HG03520 (cell line): ENCODE data around the gene TBC1D9B.
"Not testable (repeated sequence)": the region's sequence is repeated elsewhere in the genome, so short reads cannot be mapped to it uniquely, and the experiment has no call there.

Source experiments
- ATAC-seq: cut with Tn5 transposase; IDR thresholded peaks from one replicate; pipeline ENCODE4 v1.9.1; 2021; ENCODE audit warnings: mild to moderate bottlenecking, moderate library complexity; ENCODE audit not compliant: unreplicated experiment

The TBC1D9B gene

DNA sequence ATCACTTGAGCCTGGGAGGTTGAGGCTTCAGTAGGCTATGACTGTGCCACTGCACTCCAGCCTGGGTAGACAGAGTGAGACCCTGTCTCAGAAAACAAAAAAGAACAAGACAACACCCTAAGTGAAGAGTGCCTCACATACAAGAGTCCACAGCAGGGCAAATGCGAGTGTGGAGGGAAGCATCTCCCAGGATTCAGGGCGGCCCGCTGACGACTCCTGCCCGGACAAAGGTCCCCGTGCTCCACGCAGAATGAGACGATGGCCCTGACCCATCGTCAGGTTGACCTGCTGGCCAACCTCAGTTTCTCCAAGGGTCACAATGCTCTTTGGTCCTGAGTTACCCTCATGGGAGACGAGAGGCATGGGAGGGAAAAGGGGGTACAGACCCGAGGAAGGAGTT, 67.4 kb downstream of the TBC1D9B start:
- no peak for ATAC-seq

DNA sequence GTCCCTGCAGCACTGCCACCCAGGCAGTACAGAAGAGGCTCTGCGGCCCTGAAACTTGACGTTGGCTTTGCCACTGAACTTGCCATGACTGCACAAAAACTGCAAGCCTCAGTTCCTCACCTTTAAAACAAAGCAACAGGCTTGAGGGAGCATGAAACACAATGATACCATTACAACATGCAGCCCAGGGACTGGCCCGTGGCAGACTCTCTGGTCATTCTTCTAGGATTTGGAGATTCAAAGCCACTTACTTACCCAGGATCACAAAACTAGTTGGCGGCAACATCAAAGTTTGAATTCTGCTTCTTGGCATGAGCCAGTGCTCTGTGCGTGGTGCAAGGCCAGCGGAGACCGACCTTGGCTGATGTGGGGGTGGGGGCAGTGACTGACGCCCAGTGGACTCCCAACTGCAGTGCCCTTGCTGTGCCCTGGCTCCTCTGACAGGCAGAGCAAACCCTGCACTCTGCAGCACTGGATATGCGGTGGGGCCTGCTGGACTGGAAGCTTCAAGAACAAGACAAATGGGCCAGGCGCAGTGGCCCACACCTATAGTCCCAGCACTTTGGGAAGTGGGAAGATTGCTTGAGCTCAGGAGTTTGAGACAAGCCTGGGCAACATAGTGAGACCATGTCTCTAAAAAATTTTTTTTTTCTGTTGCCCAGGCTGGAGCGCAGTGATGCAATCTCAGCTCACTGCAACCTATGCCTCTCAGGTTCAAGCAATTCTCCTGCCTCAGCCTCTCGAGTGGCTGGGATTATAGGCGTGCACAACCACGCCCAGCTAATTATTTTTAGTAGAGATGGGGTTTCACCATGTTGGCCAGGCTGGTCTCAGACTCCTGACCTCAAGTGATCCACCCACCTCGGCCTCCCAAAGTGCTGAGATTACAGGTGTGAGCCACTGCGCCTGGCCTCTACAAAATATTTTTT, 68.1 kb downstream of the TBC1D9B start:
- ATAC-seq = no peak

DNA sequence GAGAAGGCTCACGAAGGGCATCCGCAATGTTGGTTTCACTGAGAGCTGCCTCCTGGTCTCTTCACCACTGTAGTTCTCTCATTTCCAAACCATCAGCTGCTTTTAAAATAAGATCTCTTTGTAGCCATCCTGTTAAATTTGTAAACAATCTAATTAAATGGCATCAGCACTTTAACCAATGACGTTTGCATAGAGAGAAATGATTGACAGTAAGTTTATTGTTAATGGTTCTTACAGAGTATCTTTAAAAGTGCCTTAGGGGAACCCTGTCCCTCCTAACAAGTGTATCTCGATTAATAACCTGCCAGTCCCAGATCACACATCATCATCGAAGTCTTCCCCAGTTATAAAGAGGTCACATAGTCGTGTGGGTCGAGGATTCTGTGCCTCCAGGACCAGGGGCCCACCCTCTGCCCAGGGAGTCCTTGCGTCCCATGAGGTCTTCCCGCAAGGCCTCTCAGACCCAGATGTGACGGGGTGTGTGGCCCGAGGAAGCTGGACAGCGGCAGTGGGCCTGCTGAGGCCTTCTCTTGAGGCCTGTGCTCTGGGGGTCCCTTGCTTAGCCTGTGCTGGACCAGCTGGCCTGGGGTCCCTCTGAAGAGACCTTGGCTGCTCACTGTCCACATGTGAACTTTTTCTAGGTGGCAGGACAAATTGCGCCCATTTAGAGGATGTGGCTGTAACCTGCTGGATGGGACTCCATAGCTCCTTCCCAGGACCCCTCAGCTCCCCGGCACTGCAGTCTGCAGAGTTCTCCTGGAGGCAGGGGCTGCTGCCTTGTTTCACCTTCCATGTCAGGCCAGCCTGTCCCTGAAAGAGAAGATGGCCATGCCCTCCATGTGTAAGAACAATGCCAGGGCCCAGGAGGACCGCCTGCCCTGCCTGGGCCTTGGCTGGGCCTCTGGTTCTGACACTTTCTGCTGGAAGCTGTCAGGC, 70.4 kb downstream of the TBC1D9B start:
- no peak for ATAC-seq

DNA sequence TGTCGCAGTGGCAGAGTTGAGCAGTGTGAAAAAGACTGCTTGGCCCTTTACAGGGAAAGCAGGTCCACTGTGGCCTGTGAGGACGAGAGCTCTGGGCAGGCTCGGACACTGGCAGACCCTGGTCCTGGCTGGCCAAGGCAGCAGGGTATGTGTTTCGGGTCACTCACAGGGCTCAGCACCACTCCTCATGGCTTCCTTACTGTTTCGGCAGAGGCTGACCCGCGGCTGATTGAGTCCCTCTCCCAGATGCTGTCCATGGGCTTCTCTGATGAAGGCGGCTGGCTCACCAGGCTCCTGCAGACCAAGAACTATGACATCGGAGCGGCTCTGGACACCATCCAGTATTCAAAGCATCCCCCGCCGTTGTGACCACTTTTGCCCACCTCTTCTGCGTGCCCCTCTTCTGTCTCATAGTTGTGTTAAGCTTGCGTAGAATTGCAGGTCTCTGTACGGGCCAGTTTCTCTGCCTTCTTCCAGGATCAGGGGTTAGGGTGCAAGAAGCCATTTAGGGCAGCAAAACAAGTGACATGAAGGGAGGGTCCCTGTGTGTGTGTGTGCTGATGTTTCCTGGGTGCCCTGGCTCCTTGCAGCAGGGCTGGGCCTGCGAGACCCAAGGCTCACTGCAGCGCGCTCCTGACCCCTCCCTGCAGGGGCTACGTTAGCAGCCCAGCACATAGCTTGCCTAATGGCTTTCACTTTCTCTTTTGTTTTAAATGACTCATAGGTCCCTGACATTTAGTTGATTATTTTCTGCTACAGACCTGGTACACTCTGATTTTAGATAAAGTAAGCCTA, 71.3 kb downstream of the TBC1D9B start:
- ATAC-seq = no peak

DNA sequence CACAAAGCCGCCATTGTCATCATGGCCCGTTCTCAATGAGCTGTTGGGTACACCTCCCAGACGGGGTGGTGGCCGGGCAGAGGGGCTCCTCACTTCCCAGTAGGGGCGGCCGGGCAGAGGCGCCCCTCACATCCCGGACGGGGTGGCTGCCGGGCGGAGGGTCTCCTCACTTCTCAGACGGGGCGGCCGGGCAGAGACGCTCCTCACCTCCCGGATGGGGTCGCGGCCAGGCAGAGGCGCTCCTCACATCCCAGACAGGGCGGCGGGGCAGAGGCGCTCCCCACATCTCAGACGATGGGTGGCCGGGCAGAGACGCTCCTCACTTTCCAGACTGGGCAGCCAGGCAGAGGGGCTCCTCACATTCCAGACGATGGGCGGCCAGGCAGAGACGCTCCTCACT, 72.8 kb downstream of the TBC1D9B start:
- not testable (repeated sequence) for ATAC-seq

- ATAC-seq = no peak
Observed at GRCh38 chr5:179834120-179834519, 73.6 kb downstream of the TBC1D9B start.

GRCh38 chr5:179833709-179834070, 74.0 kb downstream of the TBC1D9B start:
- ATAC-seq = no peak

DNA sequence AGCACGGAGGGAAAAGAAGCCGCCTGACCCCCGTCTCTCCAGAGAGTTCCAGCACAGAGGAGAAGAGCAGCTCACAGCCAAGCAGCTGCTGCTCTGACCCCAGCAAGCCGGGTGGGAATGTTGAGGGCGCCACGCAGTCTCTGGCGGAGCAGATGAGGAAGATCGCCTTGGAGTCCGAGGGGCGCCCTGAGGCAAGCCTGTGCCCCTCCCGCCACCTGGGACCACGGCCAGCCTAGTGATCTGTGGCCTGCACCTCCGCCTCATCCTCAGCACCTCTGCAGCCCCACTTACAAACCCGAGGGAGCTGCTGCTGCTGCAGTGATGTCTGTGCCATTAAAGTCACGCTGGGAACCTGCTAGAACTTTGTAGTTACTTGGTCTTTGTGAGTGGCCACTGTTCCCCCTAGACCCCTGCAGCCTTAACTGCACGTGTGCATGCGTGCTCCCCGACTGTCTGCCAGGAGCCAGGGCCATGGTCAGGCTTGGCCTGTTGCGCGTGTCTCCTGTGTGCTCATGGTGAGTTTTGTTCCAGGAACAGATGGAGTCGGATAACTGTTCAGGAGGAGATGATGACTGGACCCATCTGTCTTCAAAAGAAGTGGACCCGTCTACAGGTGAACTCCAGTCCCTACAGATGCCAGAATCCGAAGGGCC, 74.5 kb downstream of the TBC1D9B start:
- no peak for ATAC-seq

GRCh38 chr5:179832039-179832745, 75.5 kb downstream of the TBC1D9B start:
- ATAC-seq = no peak

DNA sequence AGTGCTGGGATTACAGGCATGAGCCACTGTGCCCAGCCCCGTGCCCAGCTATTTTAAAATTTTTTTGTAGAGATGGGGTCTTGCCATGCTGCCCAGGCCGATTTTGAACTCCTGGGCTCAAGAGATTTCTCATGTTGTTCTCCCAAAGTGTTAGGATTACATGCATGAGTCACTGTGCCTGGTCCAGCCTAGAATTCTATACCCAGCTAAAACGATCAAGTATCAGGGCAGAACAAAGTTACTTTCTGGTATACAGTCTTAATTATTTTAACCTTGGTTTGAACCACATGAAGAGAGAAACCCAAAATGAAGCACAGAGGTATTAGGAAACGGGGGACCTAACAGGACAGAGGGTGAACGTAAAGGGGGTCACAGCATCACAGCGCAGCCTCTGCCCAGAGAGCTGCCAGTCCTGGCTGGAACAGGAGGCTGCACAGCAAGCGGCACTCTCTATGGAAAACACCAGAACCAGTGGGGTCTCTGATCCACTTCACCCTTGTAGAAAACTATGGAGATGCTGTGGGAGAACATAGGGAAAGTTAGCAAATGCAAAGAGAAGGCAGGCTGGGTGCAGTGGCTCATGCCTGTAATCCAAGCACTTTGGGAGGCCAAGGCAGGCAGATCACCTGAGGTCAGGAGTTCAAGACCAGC, 76.8 kb downstream of the TBC1D9B start:
- no peak for ATAC-seq

GRCh38 chr5:179829732-179830435, 77.8 kb downstream of the TBC1D9B start:
- no peak for ATAC-seq

GRCh38 chr5:179828756-179829421, 78.8 kb downstream of the TBC1D9B start:
- no peak for ATAC-seq

DNA sequence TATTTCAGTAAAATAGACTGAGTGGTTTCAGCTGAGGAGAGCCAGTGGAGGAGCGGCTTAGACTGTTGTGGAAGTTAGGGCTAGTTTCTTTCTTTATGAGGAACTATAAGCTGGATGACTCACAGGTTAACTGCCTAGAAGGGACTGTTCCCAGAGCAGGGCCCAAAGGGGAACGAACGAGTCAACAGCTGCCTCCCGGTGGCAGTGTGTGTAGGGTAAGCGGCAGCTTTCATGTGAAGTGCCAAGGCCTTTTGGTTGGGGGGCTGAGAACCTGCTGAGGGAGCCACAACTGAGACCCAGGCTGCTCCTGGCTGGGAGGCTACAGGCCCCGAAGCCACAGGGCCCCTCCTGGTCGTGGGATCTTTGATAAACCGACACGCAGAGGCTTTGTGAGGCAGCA, 80.0 kb downstream of the TBC1D9B start:
- no peak for ATAC-seq

DNA sequence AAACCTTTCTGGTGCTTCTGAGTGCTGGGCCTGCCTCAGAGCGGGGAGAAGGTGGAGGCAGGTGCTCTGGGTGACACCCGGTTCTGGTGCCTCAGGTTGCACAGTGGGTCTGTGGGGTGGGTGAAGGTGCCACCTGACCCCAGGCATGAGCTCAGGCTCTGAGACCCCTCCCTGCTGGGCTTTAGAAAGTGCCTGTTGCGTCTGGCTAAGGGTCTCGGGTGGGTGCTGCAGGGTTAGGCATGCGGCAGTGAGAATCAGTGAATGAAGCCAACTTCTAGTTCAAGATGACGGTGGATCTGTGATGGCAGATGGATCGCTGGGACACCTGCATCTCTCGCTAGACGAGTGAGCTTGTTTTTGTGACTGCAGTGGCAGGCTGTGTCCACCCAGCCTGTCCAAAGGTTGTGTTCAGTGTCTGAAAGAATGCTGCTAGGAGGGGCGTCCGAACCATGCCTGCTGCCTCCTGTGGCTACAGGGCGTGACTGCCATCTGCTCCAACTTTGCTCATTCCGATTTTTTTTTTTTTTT, 82.0 kb downstream of the TBC1D9B start:
- ATAC-seq = no peak

DNA sequence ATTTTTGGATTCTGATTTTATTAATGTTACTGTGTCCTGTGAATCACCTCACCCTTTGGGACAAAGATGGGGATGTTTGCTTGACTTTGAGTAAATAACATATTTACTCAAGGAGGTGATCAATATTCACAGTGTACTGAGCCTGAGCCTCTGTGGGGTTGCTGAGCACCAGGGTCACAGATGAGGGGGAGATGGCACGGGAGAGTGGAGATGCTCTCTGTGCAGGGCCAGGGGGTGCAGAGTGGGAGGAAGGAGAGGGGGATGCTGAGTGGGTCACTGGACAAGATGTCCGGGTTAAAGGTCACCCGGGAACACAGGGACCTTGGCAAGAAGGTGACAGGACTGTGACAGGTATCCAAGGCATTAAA, 83.0 kb downstream of the TBC1D9B start:
- no peak for ATAC-seq

DNA sequence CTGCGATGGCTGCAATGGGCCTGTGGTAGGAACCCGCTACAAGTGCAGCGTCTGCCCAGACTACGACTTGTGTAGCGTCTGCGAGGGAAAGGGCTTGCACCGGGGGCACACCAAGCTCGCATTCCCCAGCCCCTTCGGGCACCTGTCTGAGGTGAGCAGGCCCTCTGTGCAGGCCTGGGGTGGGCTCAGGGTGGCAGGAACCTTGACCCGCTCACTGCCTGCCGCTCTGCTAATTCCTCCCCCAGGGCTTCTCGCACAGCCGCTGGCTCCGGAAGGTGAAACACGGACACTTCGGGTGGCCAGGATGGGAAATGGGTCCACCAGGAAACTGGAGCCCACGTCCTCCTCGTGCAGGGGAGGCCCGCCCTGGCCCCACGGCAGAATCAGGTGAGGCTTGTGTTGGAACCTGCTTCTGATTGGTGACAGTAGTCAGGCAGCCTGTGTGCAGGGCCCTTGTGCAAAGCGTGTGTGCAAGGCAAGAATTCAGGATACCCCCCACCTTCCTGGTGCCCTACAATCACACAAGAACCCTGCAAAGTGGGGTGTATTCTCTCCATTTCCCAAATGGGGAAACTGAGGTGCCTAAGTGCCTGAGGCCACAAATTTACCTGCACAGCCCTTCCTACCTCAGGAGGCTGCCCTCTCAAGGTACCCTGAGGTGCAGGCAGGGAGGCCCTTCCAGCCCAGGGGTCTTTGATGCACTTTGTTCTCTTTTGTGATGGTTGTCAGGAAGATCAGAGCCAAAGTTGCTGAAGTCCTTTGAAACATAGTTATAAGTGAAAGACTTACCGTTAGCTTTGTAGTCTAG, 83.6 kb downstream of the TBC1D9B start:
- no peak for ATAC-seq

- no peak for ATAC-seq
Observed at GRCh38 chr5:179822444-179822990, 85.2 kb downstream of the TBC1D9B start.
